Activated gamma-delta T cell (primary cell): ENCODE data around the gene ANKFN1.

Experiments
- DNase-seq: peaks from one replicate; lab custom pipeline; 2025; lab: John Stamatoyannopoulos, UW

The ANKFN1 gene

DNA sequence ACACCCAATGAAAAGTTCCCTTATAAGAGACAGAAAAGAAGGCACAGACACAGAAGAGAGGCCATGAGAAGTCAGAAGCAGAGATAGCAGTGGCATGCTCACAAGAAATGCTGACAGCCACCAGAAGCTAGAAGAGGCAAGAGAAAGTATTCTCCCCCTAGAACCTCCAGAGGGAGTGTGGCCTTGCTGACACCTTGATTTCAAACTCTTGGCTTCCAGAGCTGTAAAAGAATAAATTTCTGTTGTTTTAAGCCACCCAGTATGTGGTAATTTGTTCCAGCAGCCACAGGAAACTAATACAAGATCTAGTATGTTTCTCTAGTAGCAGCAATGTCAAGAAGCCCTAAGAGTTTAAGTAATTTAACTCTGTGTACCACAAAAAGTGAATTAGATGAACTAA is 353.1 kb downstream of the ANKFN1 start:
- DNase-seq: no peak

DNA sequence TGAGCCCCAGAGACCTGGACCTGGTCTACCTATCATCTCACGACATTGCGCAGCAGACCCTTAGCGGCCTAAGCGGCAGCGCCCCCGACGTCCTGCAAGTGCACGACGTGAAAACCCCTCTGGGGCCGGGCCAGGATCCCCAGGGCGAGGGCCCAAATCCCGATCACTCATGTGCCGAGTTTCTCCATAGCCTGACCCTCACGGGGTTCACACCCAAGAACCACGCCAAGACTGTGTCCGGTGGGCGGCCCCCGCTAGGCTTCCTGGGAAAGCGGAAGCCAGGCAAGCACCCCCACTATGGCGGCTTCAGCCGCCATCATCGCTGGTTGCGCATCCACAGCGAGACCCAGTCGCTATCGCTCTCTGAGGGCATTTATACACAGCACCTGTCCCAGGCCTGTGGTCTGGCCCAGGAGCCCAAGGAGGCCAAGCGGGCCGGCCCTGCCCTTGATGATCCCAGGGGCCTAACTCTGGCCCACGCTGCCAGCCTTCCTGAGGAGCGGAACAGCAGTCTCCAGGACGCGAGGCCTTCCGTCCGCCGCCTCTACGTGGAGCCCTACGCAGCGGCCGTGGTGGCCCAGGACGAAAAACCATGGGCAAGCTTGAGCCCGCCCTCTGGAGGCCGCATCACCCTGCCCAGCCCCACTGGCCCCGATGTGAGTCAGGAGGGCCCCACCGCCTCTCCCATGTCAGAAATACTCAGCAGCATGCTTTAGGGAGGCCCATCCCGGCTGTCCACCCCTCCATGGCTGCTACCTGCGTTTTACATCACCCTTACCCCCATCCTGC is 357.5 kb downstream of the ANKFN1 start:
- DNase-seq: no peak

DNA sequence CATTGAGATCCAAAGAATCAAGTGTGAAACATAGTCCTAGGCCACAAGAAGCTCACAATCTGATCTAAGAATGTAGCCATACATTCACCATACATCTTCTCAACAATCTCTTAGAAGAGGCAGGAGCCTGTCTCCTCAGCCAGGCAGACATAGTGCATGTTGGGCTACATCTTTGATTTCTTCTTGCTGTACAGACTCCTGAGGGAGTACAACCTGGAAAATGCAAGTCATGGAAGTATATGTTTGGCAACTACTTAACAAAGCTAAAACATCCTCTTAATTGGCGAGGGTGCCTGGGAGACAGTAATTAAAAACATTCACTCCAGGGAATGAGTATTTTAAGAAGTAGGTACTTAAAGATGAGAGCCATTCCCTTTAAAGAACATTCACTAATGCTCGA is 361.0 kb downstream of the ANKFN1 start:
- DNase-seq: no peak

DNA sequence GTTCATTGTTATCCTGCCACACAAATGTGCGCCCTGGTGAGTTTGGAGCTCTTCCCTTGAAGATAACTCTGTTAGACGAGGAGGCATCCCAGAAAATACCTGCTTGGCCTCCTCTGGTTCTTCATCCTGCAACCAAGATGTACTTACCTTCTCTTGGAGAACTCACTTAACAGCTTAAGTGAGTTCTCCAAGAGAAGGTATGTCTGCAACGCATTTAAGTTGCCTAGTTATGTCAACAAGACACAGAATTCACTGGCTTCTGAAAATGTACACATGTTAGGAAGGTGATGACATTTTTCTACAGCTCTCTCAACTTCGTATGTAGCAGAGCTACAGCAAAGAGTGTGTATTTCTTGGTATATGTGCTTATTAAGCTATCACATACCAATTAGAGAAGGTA is 361.6 kb downstream of the ANKFN1 start:
- no peak for DNase-seq

DNA sequence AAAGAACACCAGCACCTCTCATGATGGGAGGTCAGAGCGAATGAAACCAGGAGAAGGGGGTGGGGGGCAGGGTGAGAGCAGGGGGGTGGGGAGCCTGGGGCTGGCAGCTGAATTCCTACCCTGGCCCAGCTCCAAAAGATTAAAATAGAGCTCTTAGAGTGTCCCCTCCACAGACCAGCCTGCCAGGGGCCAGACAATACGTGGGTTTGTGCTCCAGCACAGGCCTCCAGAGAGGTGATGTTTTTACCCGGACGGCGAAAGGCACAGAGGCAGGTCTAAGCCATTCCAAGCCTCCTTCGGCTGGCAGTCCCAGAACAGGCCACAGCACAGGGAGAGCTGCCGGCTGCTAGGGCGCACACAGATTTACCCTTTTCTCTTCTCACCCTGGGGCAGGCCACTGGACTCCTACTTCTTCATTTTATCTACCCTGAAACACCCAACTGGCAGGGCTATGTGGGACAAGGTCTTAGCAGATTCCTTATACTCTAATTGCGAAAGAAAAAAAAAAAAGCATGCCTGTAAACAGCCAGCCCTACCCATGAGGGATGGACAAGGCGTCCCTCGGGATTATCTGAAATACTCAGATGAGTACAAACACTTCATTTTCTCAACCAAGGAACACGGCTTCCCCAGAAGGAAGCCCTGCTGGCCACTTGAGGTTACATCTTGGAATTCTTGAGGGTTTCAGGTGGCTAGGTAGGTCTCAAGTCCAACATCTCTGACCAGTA is 368.3 kb downstream of the ANKFN1 start:
- DNase-seq: no peak

DNA sequence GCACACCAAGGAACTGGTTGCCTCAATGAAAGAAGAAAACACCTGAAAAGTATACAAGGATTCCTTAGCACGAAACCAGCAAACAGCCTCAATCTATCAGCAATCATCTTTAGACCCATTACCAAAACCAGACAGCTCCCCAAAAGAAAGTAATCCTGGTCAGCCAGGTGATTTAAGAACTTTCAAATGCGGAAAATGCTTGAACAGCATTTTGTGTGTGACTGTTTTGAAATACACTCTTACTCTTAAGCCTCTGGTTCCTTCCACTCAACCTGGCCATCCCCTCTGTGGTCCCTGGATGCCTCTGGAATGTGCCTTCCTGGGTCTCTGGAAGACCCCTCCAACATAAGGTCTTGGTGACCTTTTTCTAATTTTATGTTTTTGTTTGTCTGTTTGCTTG is 369.8 kb downstream of the ANKFN1 start:
- DNase-seq: no peak

DNA sequence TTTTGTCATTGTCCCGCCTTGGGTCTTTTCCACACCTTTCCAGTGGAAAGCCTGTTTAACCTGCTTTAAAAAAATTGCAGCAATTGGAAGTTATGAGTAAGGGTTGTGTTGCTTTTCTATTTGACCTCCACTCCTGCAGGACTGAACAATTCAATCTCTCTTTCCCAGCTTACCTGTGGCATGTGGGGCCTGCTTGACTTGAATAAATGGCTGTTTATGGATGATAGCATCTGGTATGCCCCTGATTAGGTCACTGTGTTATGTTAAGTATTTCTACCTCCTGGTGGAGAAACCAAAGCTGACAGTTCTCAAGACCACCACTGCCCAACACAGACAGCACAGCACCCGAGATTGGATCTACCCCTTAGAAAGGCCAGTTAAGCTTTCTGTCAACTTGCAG is 375.4 kb downstream of the ANKFN1 start:
- no peak for DNase-seq

DNA sequence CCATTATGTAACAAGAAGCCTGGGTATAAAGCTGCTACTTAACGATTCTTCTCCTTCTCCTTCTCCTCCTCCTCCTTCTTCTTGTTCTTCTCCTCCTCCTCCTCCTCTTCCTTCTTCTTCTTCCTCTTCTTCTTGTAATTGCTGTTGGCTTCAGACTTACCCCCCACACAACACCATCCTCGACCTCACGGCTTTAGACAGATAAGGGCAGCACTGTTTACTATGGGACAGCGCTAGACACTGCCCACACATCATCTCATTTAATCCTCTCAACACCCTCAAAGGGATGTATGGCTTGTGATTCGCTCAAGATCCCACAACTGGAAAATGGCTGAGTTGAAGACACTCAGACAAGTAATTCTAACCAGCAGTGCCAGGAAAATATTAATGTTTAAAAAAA is 379.7 kb downstream of the ANKFN1 start:
- DNase-seq: no peak

DNA sequence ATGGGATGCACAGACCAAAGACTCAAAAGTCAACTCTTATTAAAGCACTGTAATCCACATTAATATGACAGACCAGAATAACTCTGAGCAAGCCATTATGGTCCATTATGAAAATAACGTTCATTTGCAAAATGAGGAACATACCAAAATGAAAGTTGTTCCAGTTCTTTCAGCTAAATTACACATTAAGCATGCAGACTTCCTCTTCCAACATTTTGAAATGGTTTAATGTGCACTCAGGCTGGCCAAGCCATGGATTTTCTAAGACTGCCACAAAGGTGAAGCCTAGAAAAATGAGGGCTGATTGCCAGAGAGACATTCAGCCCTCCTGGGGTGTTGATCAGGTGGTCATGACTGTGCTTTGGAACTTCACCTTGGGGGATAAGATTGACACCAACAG is 383.5 kb downstream of the ANKFN1 start:
- DNase-seq: no peak

DNA sequence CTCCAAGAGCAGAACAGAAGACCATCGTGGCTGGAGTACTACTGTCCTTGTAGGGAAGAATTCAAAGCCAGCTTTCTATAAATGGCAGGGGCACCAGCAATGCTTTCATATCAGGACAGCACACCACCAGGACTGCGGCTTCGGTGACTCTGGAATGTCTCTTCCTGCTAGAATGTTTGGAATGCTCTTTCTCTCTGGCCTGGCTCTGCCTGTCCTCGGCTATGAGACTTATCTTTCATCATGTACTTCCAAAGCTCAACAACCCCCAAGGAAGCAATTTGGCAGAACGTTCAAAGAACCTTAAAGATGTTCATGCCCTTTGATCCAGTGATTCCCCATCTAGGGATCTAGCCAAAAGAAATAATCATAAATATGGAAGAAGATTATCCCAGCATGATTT is 387.6 kb downstream of the ANKFN1 start:
- DNase-seq: no peak

DNA sequence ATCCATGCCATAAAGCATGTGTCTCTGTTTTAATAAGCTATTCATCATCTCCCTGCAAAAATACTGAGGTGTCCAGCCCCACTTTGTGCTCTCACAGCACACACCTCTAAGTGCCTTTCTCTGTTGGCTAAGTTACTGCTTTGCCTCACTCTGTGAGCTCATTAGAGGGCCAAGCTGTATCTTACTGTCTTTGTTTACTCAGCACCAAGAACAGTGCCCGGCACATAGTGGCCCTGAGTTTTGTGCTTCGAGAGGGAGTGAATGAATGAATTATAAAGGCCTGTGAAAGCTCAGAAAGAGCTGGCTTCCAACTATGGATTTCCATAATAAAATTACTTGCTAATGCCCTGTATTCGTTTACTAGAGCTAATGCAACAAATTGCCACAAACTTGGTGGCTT is 390.0 kb downstream of the ANKFN1 start:
- no peak for DNase-seq

DNA sequence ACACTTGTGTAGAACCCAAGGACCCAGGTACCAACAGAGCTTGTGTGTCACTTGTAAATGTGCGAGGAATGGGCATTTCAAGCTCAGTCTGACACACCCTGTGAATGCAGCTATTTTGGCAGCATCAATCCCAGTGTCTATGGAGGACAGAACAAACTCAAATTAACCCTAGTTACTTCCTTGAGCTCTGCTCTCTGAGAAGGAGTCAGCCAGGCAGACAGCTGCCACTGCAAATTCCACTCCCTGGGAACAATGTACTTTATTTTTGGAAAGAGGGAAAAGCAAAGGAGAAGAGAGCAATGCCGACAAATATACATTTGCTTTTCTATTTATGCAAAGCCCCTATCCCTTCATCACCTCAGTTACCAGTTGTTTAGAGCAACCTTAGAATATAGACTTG is 391.8 kb downstream of the ANKFN1 start:
- no peak for DNase-seq

DNA sequence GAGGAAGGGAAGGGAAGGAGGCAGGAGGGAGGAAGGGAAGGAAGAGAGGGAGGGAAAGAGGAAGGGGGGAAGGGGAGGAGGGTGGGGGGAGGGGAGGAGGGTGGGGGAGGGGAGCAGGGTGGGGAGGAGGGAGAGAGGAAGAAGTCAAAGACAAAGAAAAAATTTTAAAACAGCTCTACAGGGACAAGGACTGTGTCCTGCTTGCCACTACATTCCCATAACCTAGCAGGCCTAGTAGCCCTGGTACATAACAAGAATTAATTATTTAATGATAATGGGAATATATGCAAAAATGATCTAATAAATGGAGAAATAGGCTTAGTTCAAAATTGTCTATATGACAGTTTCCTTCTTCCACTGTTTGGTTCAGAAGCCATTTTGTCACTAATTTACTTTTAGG is 392.7 kb downstream of the ANKFN1 start:
- DNase-seq: no peak

DNA sequence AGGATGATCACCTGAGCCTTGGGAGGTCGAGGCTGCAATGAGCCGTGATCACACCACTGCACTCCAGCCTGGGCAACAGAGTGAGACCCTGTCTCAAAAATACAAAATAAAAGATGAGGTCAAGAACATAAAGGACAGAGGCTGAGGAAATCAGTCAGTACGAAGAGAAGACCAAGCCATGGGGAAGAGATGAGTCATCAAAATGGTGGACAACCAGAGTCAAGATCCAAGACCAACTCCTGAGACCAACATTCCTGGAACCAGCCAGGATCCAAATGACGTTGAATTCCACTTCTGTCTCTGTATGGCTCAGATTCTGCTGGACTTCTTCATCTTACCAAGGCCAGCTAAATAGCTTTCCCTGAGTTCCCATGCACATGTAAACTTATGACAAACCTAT is 395.4 kb downstream of the ANKFN1 start:
- DNase-seq: no peak

DNA sequence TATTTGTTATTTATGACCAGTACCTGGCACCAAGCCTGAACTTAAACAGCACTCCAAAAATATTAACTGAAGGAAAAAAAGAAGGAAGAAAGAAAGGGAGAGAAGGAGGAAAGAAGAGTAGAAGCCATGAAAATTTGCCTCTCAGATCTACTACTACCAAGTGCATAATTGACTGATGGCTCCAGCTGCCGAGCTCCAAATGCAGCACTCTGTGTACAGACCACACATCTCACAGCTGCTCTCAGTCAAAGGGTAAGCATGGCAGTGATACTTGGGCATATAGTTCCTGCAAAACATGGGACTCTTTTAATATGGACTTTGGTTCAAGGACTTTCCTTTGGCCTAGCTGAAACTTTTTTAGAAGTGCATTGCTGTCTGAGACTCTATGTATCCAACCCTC is 396.2 kb downstream of the ANKFN1 start:
- no peak for DNase-seq

DNA sequence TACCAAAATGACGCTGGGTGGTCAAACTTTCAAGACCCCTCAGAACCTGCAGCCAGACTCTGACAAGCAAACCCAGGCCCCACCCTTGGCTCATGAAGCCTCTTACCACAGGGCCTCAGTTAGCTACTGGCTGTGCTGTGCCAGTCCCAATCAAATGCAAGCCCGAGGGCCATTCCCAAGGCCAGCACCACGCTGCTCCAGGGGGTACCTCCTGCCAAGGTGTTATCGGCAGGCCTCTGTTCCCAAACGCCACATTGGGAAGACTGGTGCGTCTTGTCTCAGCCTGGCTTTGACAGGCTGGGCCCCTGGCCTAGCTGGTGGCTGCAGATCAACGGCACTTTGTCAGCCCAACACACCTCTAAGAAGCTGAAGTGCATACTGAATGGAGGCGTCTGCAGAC is 404.4 kb downstream of the ANKFN1 start:
- no peak for DNase-seq

DNA sequence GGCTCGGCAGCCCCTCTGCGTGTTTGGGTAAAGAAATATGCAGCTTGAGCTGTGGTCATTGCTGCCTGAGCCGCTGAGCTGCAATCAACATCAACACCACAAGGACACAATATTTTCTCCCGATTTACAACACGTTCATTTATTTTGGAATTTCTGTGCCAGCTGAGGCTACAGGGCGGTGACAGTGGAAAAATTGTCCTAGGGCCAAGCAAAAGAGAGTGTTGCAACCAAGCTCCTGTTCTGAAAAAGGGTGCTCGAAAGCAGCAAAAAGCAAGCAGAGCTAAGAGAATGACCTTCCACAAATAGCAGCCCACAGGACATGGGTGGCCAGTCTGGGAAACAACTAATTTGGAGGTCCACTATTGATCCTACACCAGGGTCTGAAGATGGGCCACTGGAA is 404.8 kb downstream of the ANKFN1 start:
- DNase-seq: no peak
